ENCODE data around the gene CXCL12.

The CXCL12 gene

GRCh38 chr10:44379907-44380306 lies 5.0 kb downstream of the CXCL12 start:
- no peak for TF ChIP-seq CTCF (IDR thresholded peaks at IDR 0.05; ENCODE audit: low read depth, low read length, missing control alignments)
- DNase-seq (ENCODE audit: low read depth) = no peak
- H3K4me3 ChIP-seq (ENCODE audit: low read depth, low read length) = no peak overlapping the region

- TF ChIP-seq CTCF (IDR thresholded peaks at IDR 0.05; ENCODE audit: low read depth, low read length, missing control alignments) = no peak
- H3K4me3 ChIP-seq (ENCODE audit: low read depth, low read length) = no peak overlapping the region
These were observed 6.3 kb downstream of the CXCL12 start for GRCh38 chr10:44378626-44379025.

GRCh38 chr10:44377651-44378310 lies 7.1 kb downstream of the CXCL12 start:
- no peak for TF ChIP-seq CTCF (IDR thresholded peaks at IDR 0.05; ENCODE audit: low read depth, low read length, missing control alignments)
- DNase-seq (ENCODE audit: low read depth) = no peak
- H3K4me3 ChIP-seq (ENCODE audit: low read depth, low read length) = no peak overlapping the region

More at GRCh38 chr10:44378626-44379025, 6.3 kb downstream of the CXCL12 start:
- no peak for DNase-seq (ENCODE audit: low read depth)

- DNase-seq (ENCODE audit: low read depth) = no peak
- no peak overlapping the region for H3K4me3 ChIP-seq (ENCODE audit: low read depth, low read length)
- no peak for TF ChIP-seq CTCF (IDR thresholded peaks at IDR 0.05; ENCODE audit: low read depth, low read length, missing control alignments)
These were observed 8.3 kb downstream of the CXCL12 start for GRCh38 chr10:44376472-44377099.

- TF ChIP-seq CTCF (IDR thresholded peaks at IDR 0.05; ENCODE audit: low read depth, low read length, missing control alignments) = no peak
- DNase-seq (ENCODE audit: low read depth) = no peak
- no peak overlapping the region for H3K4me3 ChIP-seq (ENCODE audit: low read depth, low read length)
These were observed 10.7 kb downstream of the CXCL12 start for GRCh38 chr10:44374155-44374554.

- DNase-seq (ENCODE audit: low read depth) = no peak
- TF ChIP-seq CTCF (IDR thresholded peaks at IDR 0.05; ENCODE audit: low read depth, low read length, missing control alignments) = no peak
These were observed 11.4 kb downstream of the CXCL12 start for GRCh38 chr10:44373341-44373995.

More at GRCh38 chr10:44373341-44373995, 11.4 kb downstream of the CXCL12 start:
- no peak overlapping the region for H3K4me3 ChIP-seq (ENCODE audit: low read depth, low read length)
